Hematopoietic multipotent progenitor cell treated with erythropoietin and hydrocortisone succinate and interleukin-3 and kit ligand, for 8 days (in vitro differentiated cells): ENCODE data around the gene SLC36A2.

Source experiments
- DNase-seq: peaks from one replicate; pipeline ENCODE4 v3.0.0-alpha.2; 2015

Gene SLC36A2

GRCh38 chr5:151281001-151281639 lies 66.2 kb downstream of the SLC36A2 start:
- DNase-seq = no peak

- no peak for DNase-seq
Measured at GRCh38 chr5:151280443-151280842, 66.9 kb downstream of the SLC36A2 start.

- no peak for DNase-seq
Measured at GRCh38 chr5:151278845-151279244, 68.5 kb downstream of the SLC36A2 start.

GRCh38 chr5:151275803-151276202 lies 71.6 kb downstream of the SLC36A2 start:
- DNase-seq = no peak

- no peak for DNase-seq
Measured at GRCh38 chr5:151274666-151275065, 72.7 kb downstream of the SLC36A2 start.

- DNase-seq = no peak
Measured at GRCh38 chr5:151271336-151271735, 76.0 kb downstream of the SLC36A2 start.

- DNase-seq = no peak
Measured at GRCh38 chr5:151270599-151270998, 76.8 kb downstream of the SLC36A2 start.

GRCh38 chr5:151267491-151268260 lies 79.7 kb downstream of the SLC36A2 start:
- DNase-seq = no peak
